Mucosa of gallbladder (tissue), 1 donor: ENCODE results near the gene HOXB5. TPM values are rescaled to one million over a fixed set of nuclear protein-coding genes. Genes with fewer than 3 reads are reported as not detected.
A peak's percentile ranks its signal among the peaks of the same experiment; 100 is the strongest.

Source experiments
- DNase-seq: peaks from one replicate; pipeline ENCODE4 v3.0.0-alpha.2; 2020; ENCODE audit warnings: low spot score
- total RNA-seq: library from RNA; stranded (reverse); gene quantifications from one replicate; pipeline ENCODE4 v1.2.1, GENCODE V29; 2021
- donor health status: DM: no; HTN: no; CAD: no.

Gene HOXB5
- total RNA-seq: 0.49 TPM

- DNase-seq: no peak
These were observed at the start of gene HOXB5 for GRCh38 chr17:48593126-48593829. Gene HOXB5 (minus strand): TSS chr17:48593779. CDS start chr17:48593682, 97 bp downstream.

GRCh38 chr17:48642843-48643696, 49.5 kb upstream of the HOXB5 start:
- DNase-seq: no peak

GRCh38 chr17:48642059-48642842, 48.7 kb upstream of the HOXB5 start:
- no peak for DNase-seq

- no peak for DNase-seq
These were observed 48.0 kb upstream of the HOXB5 start for GRCh38 chr17:48641541-48642058.

GRCh38 chr17:48640858-48641180, 47.2 kb upstream of the HOXB5 start:
- no peak for DNase-seq

GRCh38 chr17:48639982-48640857, 46.6 kb upstream of the HOXB5 start:
- no peak for DNase-seq

- DNase-seq: no peak
These were observed 45.6 kb upstream of the HOXB5 start for GRCh38 chr17:48639136-48639535.

GRCh38 chr17:48637323-48638260, 44.0 kb upstream of the HOXB5 start:
- no peak for DNase-seq

GRCh38 chr17:48636177-48637018, 42.8 kb upstream of the HOXB5 start:
- DNase-seq: peak; percentile 49

- no peak for DNase-seq
These were observed 41.1 kb upstream of the HOXB5 start for GRCh38 chr17:48634493-48635208.

GRCh38 chr17:48633266-48633677, 39.7 kb upstream of the HOXB5 start:
- DNase-seq: no peak

GRCh38 chr17:48632579-48633265, 39.1 kb upstream of the HOXB5 start:
- no peak for DNase-seq

GRCh38 chr17:48631693-48632578, 38.4 kb upstream of the HOXB5 start:
- DNase-seq: no peak

- no peak for DNase-seq
These were observed 37.5 kb upstream of the HOXB5 start for GRCh38 chr17:48630925-48631692.

- no peak for DNase-seq
These were observed 36.7 kb upstream of the HOXB5 start for GRCh38 chr17:48630009-48630924.
